ENCODE data around the gene ABR.

The ABR gene

GRCh38 chr17:1010586-1010985, 169.2 kb downstream of the ABR start:
- no peak for TF ChIP-seq CTCF (IDR thresholded peaks at IDR 0.05; ENCODE audit: low read depth, low read length)
- no peak for DNase-seq (ENCODE audit: extremely low read depth, low read depth)

- DNase-seq (ENCODE audit: extremely low read depth, low read depth), result no peak
- no peak for TF ChIP-seq CTCF (IDR thresholded peaks at IDR 0.05; ENCODE audit: low read depth, low read length)
These were observed 169.7 kb downstream of the ABR start for GRCh38 chr17:1010086-1010450.

- no peak for TF ChIP-seq CTCF (IDR thresholded peaks at IDR 0.05; ENCODE audit: low read depth, low read length)
- DNase-seq (ENCODE audit: extremely low read depth, low read depth), result no peak
These were observed 170.3 kb downstream of the ABR start for GRCh38 chr17:1009229-1010085.

- DNase-seq (ENCODE audit: extremely low read depth, low read depth), result no peak
- TF ChIP-seq CTCF (IDR thresholded peaks at IDR 0.05; ENCODE audit: low read depth, low read length), result no peak
These were observed 171.6 kb downstream of the ABR start for GRCh38 chr17:1008008-1008761.

- no peak for DNase-seq (ENCODE audit: extremely low read depth, low read depth)
- TF ChIP-seq CTCF (IDR thresholded peaks at IDR 0.05; ENCODE audit: low read depth, low read length), result no peak
These were observed 172.3 kb downstream of the ABR start for GRCh38 chr17:1007310-1008007.

- no peak for DNase-seq (ENCODE audit: extremely low read depth, low read depth)
These were observed 173.7 kb downstream of the ABR start for GRCh38 chr17:1006054-1006453.

More at GRCh38 chr17:1006054-1006453, 173.7 kb downstream of the ABR start:
- TF ChIP-seq CTCF (IDR thresholded peaks at IDR 0.05; ENCODE audit: low read depth, low read length), result no peak
